CD4-positive, alpha-beta T cell treated with Interleukin-15 for 1 hour (primary cell): ENCODE data around the gene SFXN4.
"Not testable (repeated sequence)": the region's sequence is repeated elsewhere in the genome, so short reads cannot be mapped to it uniquely, and the experiment has no call there.

ENCODE experiments used
- DNase-seq: peaks from one replicate; pipeline ENCODE4 v3.0.0-alpha.2; 2020

The SFXN4 gene

GRCh38 chr10:119190353-119190752 lies 24.8 kb upstream of the SFXN4 start:
- DNase-seq, result no peak

- no peak for DNase-seq
Measured at GRCh38 chr10:119189811-119190282, 24.3 kb upstream of the SFXN4 start.

- DNase-seq, result no peak
Measured at GRCh38 chr10:119183664-119184412, 18.3 kb upstream of the SFXN4 start.

GRCh38 chr10:119180850-119181400 lies 15.4 kb upstream of the SFXN4 start:
- DNase-seq, result not testable (repeated sequence)

GRCh38 chr10:119178372-119179119 lies 13.0 kb upstream of the SFXN4 start, which contains the start of gene PRDX3:
Gene PRDX3, minus strand, starts transcription at chr10:119178812. Its CDS starts 22 bp downstream, at chr10:119178790.
- peak; percentile 89 for DNase-seq

GRCh38 chr10:119177708-119178371 lies 12.3 kb upstream of the SFXN4 start:
- DNase-seq, result no peak

GRCh38 chr10:119176166-119176565 lies 10.7 kb upstream of the SFXN4 start:
- no peak for DNase-seq

GRCh38 chr10:119174109-119174508 lies 8.6 kb upstream of the SFXN4 start:
- DNase-seq, result no peak

GRCh38 chr10:119167041-119167440 lies 1.5 kb upstream of the SFXN4 start:
- DNase-seq, result no peak

- no peak for DNase-seq
Measured at GRCh38 chr10:119166564-119166963, 1.1 kb upstream of the SFXN4 start.

- DNase-seq, result no peak
Measured at GRCh38 chr10:119166118-119166500, 595 bp upstream of the SFXN4 start.

GRCh38 chr10:119162452-119163092 lies 2.9 kb downstream of the SFXN4 start:
- no peak for DNase-seq

GRCh38 chr10:119161680-119162451 lies 3.6 kb downstream of the SFXN4 start:
- no peak for DNase-seq

- no peak for DNase-seq
Measured at GRCh38 chr10:119159332-119159731, 6.2 kb downstream of the SFXN4 start.

- no peak for DNase-seq
Measured at GRCh38 chr10:119153661-119154060, 11.9 kb downstream of the SFXN4 start.

- no peak for DNase-seq
Measured at GRCh38 chr10:119153041-119153440, 12.5 kb downstream of the SFXN4 start.

GRCh38 chr10:119151601-119152000 lies 13.9 kb downstream of the SFXN4 start:
- not testable (repeated sequence) for DNase-seq

GRCh38 chr10:119149729-119150128 lies 15.8 kb downstream of the SFXN4 start:
- no peak for DNase-seq

GRCh38 chr10:119149157-119149556 lies 16.4 kb downstream of the SFXN4 start:
- DNase-seq, result no peak

- no peak for DNase-seq
Measured at GRCh38 chr10:119143657-119144056, 21.9 kb downstream of the SFXN4 start.

- DNase-seq, result no peak
Measured at GRCh38 chr10:119140603-119141245, 24.8 kb downstream of the SFXN4 start.
